Right ventricle myocardium superior (tissue), 1 donor: ENCODE measurements around the gene LCN6. TPM values are rescaled to one million over a fixed set of nuclear protein-coding genes. Genes with fewer than 3 reads are reported as not detected.
"Not testable (repeated sequence)": the region's sequence is repeated elsewhere in the genome, so short reads cannot be mapped to it uniquely, and the experiment has no call there.

Experiments used
- ATAC-seq: fragments of 200-7000 bp; cut with Tn5 transposase; one replicate; pipeline ENCODE4 v1.9.1; 2020; ENCODE audit warnings: mild to moderate bottlenecking; ENCODE audit not compliant: poor library complexity
- DNase-seq: peaks from one replicate; pipeline ENCODE4 v3.0.0-alpha.2; 2020
- intact Hi-C: fragments of 100-400 bp; cut with DNase I; formaldehyde crosslinking; loops from one replicate; pipeline ENCODE4 v1.11.2; 2022
- long read RNA-seq: library from polyadenylated mRNA; unstranded; transcript quantifications from one replicate; pipeline ENCODE4 v2.0.0, GENCODE V29; 2021
- total RNA-seq: library from RNA; stranded (reverse); fragmentation: NEBNext Ultra II Directional; extraction: Animal tissue kit (Norgen Biotek cat#: 25700); gene quantifications from one replicate; pipeline ENCODE4 v1.2.1, GENCODE V29; 2021
- donor health status: DM: no; HTN: yes; CAD: no; lungs with severe emphysema.

The LCN6 gene, protein sequence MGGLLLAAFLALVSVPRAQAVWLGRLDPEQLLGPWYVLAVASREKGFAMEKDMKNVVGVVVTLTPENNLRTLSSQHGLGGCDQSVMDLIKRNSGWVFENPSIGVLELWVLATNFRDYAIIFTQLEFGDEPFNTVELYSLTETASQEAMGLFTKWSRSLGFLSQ
- 13.0 TPM for total RNA-seq
- long read RNA-seq, partial matches to known transcripts: 5 of 5 reads
- long read RNA-seq, other reads (novel, unspliced or antisense): 0 of 5 reads

DNA sequence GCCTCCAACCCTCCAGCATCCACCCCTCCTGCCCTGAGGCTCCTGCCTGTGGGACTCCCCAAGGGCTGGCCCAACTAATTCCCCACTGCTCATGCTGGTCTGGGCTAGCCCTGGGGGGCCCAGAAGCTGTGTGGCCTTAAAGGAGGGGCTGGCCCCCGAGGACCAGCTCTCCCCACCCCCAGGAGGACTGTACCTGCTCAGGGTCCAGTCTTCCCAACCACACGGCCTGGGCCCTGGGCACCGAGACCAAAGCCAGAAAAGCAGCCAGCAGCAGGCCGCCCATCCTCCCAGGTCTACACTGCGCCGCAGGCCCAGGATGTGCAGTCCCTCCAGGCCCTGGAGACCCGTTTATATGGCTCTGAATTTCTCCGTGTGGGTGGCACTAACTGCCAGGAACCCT lies at the start of gene LCN6:
Gene LCN6, minus strand, starts transcription at position 325 of the 400 bp plus-strand sequence. Its CDS starts 42 bp downstream, at position 283.
- peak; percentile 5 for ATAC-seq
- no peak for DNase-seq
- intact Hi-C loops: no loop called here

GRCh38 chr9:136796775-136797347 lies 48.5 kb upstream of the LCN6 start:
- ATAC-seq, DNase-seq, intact Hi-C loops: not testable (repeated sequence)

- ATAC-seq (no peak), DNase-seq (no peak)
- intact Hi-C loops: no loop called here
These were observed 48.0 kb upstream of the LCN6 start, which contains the start of gene CCDC183 for GRCh38 chr9:136796238-136796774. TSS of gene CCDC183 (plus strand) at chr9:136796338. CDS start at chr9:136796398, 60 bp downstream.

- intact Hi-C loops: no loop called here
- ATAC-seq: no peak
- DNase-seq: no peak
These were observed 46.6 kb upstream of the LCN6 start for GRCh38 chr9:136795000-136795348.

- intact Hi-C loops: no loop called here
- DNase-seq (no peak), ATAC-seq (no peak)
These were observed 46.1 kb upstream of the LCN6 start for GRCh38 chr9:136794281-136794999.

DNA sequence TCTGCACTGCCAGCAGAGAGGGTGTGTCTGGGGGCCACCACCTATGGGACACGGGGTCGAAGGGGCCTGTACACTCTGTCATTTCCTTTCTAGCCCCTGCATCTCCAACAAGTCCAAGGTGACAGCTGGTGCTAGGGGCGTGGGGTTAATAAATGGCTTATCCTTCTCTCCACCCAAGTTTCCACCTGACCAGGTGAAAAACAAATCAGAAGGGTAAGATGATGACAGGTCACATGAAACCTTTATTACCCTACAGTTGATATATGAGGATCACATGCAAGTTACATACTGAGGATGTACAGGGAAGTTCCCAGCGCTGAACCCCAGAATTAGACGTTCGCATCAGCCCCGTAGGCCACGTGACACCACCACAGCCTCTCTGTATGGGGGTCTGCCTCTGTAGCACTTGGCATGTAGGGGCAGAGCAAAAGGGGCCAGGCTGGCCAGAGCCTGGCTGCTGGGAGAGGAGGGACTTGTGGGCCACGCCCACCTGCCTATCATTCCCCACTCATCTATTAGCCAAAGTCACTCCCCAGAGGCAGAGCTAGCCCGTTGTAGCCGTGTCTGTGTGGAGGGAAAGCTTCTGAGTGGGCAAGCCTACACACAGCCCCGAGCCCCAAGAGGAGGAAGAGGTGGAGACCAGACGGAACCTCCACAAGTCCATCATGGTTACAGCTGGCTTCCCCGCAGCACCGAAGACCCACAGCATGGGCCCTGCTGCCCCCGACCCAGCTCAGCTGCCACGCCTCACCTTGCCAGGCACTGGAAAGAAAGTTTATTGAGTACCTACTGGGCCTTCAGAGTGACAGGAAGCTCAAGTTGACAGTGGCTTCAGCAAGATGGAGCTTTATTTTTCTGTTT lies 45.0 kb upstream of the LCN6 start:
- DNase-seq: no peak

DNA sequence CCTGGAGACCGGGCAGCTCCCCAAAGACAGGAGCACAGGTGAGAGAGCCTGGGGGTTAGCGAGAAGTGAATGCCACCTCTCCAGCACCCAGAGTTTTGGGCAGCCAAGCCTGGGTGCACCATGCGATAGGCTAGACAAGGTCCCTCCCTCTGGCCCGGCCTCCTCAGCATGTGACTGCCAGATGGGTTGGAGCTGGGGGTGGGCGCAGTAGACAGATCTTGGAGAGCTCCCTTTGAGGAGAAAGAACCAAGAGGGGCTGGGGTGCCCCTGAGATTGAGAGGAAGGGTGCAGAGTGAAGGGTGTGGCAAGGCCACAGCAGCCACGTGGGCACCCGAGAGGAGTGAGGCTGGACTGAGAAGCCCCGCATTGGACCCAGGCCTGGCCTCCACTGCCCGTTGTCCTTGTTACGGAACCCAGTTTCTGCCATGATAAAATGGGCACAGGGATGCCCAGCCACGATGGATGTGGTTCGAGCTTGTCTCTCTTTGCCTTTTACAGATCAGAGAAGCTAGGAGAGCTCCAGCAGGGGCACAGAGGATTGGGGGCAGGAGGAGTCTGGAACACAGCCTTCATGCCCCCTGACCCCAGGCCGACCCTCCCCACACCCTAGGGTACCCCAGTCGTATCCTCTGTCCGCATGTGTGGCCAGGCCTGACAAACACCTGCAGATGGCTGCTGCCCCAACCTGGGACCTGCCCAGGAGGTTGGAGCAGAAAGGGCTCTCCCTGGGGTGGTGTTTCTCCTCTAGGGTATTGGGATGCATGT lies 44.2 kb upstream of the LCN6 start:
- DNase-seq (no peak), ATAC-seq (no peak)
- intact Hi-C loops: no loop called here

More for the DNA sequence above, 45.0 kb upstream of the LCN6 start:
- ATAC-seq: no peak
- intact Hi-C loops: no loop called here

- DNase-seq: peak; percentile 71
- intact Hi-C loops: no loop called here
- ATAC-seq: peak; percentile 7
These were observed 43.4 kb upstream of the LCN6 start for GRCh38 chr9:136791516-136792276.

GRCh38 chr9:136790640-136791515 lies 42.6 kb upstream of the LCN6 start, which contains the start of gene TMEM141:
TSS of gene TMEM141 (plus strand) at chr9:136791344. CDS start at chr9:136791371, 27 bp downstream.
- DNase-seq: peak; percentile 100
- peak; percentile 95 for ATAC-seq
- intact Hi-C loops: no loop called here

GRCh38 chr9:136789523-136789937 lies 41.2 kb upstream of the LCN6 start:
- intact Hi-C loops: no loop called here
- DNase-seq: no peak
- no peak for ATAC-seq

DNA sequence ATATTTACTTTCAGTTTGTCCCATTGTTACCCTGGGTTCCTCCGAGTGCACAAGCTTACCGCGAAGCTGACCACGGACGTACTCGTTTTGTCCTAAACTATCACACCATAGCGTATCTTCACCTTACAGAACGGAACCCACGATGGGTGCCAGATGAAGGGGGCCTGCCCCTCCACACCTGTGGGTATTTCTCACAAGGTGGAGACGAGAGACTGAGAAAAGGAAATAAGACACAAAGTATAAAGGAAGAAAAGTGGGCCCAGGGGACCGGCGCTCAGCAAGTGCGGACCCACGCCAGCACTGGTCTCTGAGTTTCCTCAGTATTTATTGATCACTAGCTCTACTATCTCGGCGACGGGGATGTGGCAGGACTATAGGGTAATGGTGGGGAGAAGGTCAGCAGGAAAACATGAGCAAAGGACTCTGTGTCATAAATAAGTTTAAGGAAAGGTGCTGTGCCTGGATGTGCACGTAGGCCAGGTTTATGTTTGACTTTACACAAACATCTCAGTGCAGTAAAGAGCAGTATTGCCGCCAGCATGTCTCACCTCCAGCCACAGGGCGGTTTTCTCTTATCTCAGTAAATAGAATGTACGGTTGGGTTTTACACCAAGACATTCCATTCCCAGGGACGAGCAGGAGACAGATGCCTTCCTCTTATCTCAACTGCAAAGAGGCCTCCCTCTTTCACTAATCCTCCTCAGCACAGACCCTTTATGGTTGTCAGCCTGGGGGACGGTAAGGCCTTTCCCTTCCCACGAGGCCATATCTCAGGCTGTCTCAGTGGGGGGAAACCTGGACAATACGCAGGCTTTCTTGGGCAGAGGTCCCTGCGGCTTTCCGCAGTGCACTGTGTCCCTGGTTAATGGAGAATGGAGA lies 40.6 kb upstream of the LCN6 start:
- DNase-seq, intact Hi-C loops, ATAC-seq: not testable (repeated sequence)

GRCh38 chr9:136787690-136788400 lies 39.5 kb upstream of the LCN6 start:
- DNase-seq (peak; percentile 75), ATAC-seq (no peak)
- intact Hi-C loops: loop anchor here (1.0 kb wide), 1 partner anchor 247 kb away; no protein-coding TSS in a partner anchor

DNA sequence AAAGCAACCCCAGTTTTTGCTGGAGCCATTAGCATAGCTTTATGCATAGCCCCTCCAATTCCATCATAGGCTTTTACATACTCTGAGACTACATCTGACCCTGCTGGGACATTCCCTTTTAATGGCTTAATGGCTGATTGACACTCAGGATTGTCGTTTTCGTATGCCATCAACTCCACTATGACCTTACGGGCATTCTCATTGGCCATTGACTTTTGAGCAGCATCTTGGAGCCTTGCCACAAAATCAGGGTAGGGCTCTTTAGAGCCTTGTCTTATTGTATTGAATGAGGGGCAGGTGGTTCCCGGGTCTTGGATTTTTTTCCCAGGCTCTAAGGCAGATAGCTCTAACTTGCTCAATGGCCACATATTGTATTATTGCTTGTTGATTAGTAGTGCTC lies 38.7 kb upstream of the LCN6 start:
- DNase-seq, ATAC-seq: not testable (repeated sequence)
- intact Hi-C loops: loop anchor here (1.0 kb wide), 1 partner anchor 248 kb away; no protein-coding TSS in a partner anchor

- intact Hi-C loops: no loop called here
- DNase-seq (no peak), ATAC-seq (no peak)
These were observed 38.1 kb upstream of the LCN6 start for GRCh38 chr9:136786451-136786850.
